Cardiac fibroblast (primary cell): ENCODE measurements around the gene MAP4K3.

Experiments
- DNase-seq, 2 donors: peaks; one replicate each; pipeline versions ENCODE4 v3.0.0 to v3.0.0-alpha.2; 2010; ENCODE audit warnings: low read depth in 2 of 2
- H3K4me3 ChIP-seq, 2 donors: replicated peaks in 1 of 2; 1 replicate in 1 of 2; 2 replicates in 1 of 2; pipeline ENCODE4 v1.5.1; 2011; ENCODE audit warnings: low read depth in 2 of 2, low read length in 2 of 2, mild to moderate bottlenecking in 2 of 2, moderate library complexity in 1 of 2
- CTCF ChIP-seq: IDR thresholded peaks from one replicate; pipeline ENCODE4 v1.5.1; 2011; ENCODE audit warnings: low read depth, mild to moderate bottlenecking, low read length, inconsistent platforms

MAP4K3 gene

DNA sequence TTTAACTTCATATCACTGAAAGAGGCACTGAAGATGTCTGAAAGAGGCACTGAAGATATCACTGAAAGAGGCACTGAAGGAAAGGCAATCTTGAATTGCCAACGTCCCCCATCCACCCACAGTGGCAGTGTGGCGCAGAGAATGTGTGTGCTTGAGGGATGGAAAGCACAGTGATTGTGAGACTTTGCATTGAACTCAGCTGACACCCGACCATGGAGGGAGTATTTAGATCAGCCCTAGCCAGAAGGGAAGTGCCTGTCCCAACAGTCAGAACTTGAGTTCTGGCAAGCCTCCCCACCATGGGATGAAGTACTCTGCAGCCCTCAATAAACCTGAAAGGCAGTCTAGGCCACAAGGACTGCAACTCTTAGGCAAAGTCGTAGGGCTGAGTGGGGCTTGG is 33.8 kb downstream of the MAP4K3 start:
- TF ChIP-seq CTCF, result no peak
- H3K4me3 ChIP-seq, result no peak overlapping the region

GRCh38 chr2:39401319-39401718 is 35.8 kb downstream of the MAP4K3 start:
- no peak for TF ChIP-seq CTCF
- H3K4me3 ChIP-seq, result no peak overlapping the region
- no peak for DNase-seq

More for the DNA sequence above, 33.8 kb downstream of the MAP4K3 start:
- peak; percentile 25 to 29 for DNase-seq

DNA sequence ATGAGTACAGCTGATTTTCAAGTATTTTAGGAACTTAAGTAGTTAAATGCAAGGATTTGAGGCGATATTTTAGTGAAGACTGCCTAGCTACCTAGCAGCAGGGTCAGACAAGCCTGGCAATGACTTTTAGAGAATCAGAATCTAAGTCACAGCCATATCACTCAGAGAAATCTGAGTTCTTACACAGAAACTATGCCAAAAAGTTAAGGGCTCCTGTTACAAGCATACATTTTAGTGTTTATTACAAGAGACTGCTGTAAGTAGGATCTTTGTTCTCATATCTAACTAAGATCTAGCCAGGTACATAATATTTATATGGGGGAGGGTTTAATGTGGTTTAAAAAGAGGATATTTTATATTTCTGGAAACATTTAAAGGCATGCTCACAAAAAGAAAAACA is 37.5 kb downstream of the MAP4K3 start:
- no peak overlapping the region for H3K4me3 ChIP-seq
- DNase-seq, result no peak
- TF ChIP-seq CTCF, result no peak

GRCh38 chr2:39395313-39395712 is 41.8 kb downstream of the MAP4K3 start:
- DNase-seq, result no peak
- no peak for TF ChIP-seq CTCF
- no peak overlapping the region for H3K4me3 ChIP-seq

GRCh38 chr2:39394516-39394961 is 42.5 kb downstream of the MAP4K3 start:
- peak in 1 of 2 donors; percentile 37 for DNase-seq
- no peak overlapping the region for H3K4me3 ChIP-seq
- no peak for TF ChIP-seq CTCF

GRCh38 chr2:39392672-39393071 is 44.4 kb downstream of the MAP4K3 start:
- no peak overlapping the region for H3K4me3 ChIP-seq
- no peak for DNase-seq
- TF ChIP-seq CTCF, result no peak

- H3K4me3 ChIP-seq, result no peak overlapping the region
- TF ChIP-seq CTCF, result no peak
- no peak for DNase-seq
These were observed 46.9 kb downstream of the MAP4K3 start for GRCh38 chr2:39390216-39390615.
